RWPE1 (cell line): ENCODE measurements around the gene ORC1.

Source experiments
- CTCF ChIA-PET: fragments of 350-600 bp; sonication (Branson Sonifier 250); formaldehyde crosslinking; extraction: SDS; loops from one replicate; lab custom pipeline; 2021; lab: Yijun Ruan, JAX
- POLR2A ChIA-PET: fragments of 400-600 bp; formaldehyde crosslinking; extraction: SDS; loops from one replicate; lab custom pipeline; 2020; ENCODE audit warnings: antibody characterized with exemption; ENCODE audit not compliant: low non-redundant PET; lab: Yijun Ruan, JAX
- DNase-seq: peaks from one replicate; pipeline ENCODE4 v3.0.0; 2012; ENCODE audit warnings: low spot score
- H3K27ac ChIP-seq: fragments of 450-650 bp; 2 replicates; pipeline ENCODE4 v1.5.1; 2017
- CTCF ChIP-seq: fragments of 450-650 bp; conservative IDR thresholded peaks from 2 replicates; pipeline ENCODE4 v1.5.1; 2017; ENCODE audit warnings: low read depth, mild to moderate bottlenecking

Gene ORC1

GRCh38 chr1:52346653-52347052, 57.6 kb downstream of the ORC1 start:
- ChIA-PET CTCF (no interaction called here), POLR2A (no interaction called here)
- DNase-seq: no peak
- TF ChIP-seq CTCF: no peak
- no peak overlapping the region for H3K27ac ChIP-seq

- ChIA-PET CTCF (interaction anchor here (0.5 kb wide), 1 partner anchor 447 kb away, joined by 3 read pairs; no protein-coding TSS in a partner anchor), POLR2A (interaction anchor here (0.6 kb wide), 1 partner anchor 238 kb away, joined by 8 read pairs; no protein-coding TSS in a partner anchor)
- no peak for TF ChIP-seq CTCF
- DNase-seq: no peak
- no peak overlapping the region for H3K27ac ChIP-seq
Measured at GRCh38 chr1:52345252-52345651, 59.0 kb downstream of the ORC1 start.

GRCh38 chr1:52343979-52344378, 60.2 kb downstream of the ORC1 start:
- DNase-seq: no peak
- ChIA-PET CTCF (no interaction called here), POLR2A (interaction anchor here (0.7 kb wide), 1 partner anchor 444 kb away, joined by 3 read pairs; no protein-coding TSS in a partner anchor)
- no peak overlapping the region for H3K27ac ChIP-seq
- no peak for TF ChIP-seq CTCF

- CTCF ChIA-PET: no interaction called here
- TF ChIP-seq CTCF: no peak
- POLR2A ChIA-PET: no interaction called here
- DNase-seq: no peak
- H3K27ac ChIP-seq: no peak overlapping the region
Measured at GRCh38 chr1:52341655-52342260, 62.5 kb downstream of the ORC1 start.

- TF ChIP-seq CTCF: no peak
- H3K27ac ChIP-seq: no peak overlapping the region
- no peak for DNase-seq
- ChIA-PET POLR2A (no interaction called here), CTCF (no interaction called here)
Measured at GRCh38 chr1:52337439-52337838, 66.8 kb downstream of the ORC1 start.

GRCh38 chr1:52334906-52335528, 69.2 kb downstream of the ORC1 start:
- TF ChIP-seq CTCF: no peak
- ChIA-PET POLR2A (no interaction called here), CTCF (interaction anchor here (0.6 kb wide), 1 partner anchor 15 kb away, joined by 3 read pairs; no protein-coding TSS in a partner anchor)
- DNase-seq: no peak
- H3K27ac ChIP-seq: no peak overlapping the region
